HCT116 (cell line): Measurements from ENCODE around the gene ECE1. TPM values are rescaled to one million over a fixed set of nuclear protein-coding genes. Genes with fewer than 3 reads are reported as not detected.
"Not testable (repeated sequence)": the region's sequence is repeated elsewhere in the genome, so short reads cannot be mapped to it uniquely, and the experiment has no call there.

Experiments used
- ATAC-seq: fragments of 200-7000 bp; cut with Tn5 transposase; 2 replicates; pipeline ENCODE4 v1.9.1; 2020; ENCODE audit warnings: mild to moderate bottlenecking, moderate library complexity
- BruUV-seq: library from RNA; stranded (reverse); fragments of 400-500 nt; replicated peaks from 2 replicates; lab custom pipeline; 2021; lab: Mats Ljungman, UMichigan
- CTCF ChIA-PET: fragments of 300-600 bp; sonication (Branson Sonifier 250); formaldehyde crosslinking; loops from one replicate; lab custom pipeline; 2021; ENCODE audit warnings: antibody characterized with exemption; lab: Charles Lee
- POLR2A ChIA-PET: fragments of 300-600, 350-600 bp; sonication (Branson Sonifier 250); formaldehyde crosslinking; loops from one replicate; lab custom pipeline; 2021; ENCODE audit warnings: antibody characterized with exemption; lab: Charles Lee
- RAD21 ChIA-PET, 2 experiments: fragments of 300-600 bp; sonication (Branson Sonifier 250); formaldehyde crosslinking; loops; one replicate each; lab custom pipeline; 2023; ENCODE audit warnings: low total read pairs in 2 of 2; ENCODE audit not compliant: uncharacterized antibody in 2 of 2, unreplicated experiment in 2 of 2, low non-redundant PET in 1 of 2; lab: Charles Lee
- DNase-seq: peaks from one replicate; pipeline ENCODE4 v3.0.0-alpha.2; 2010; ENCODE audit warnings: low read depth, low spot score
- H2AFZ ChIP-seq: fragments of 200-600 bp; shearing (Covaris generic), sonication (generic); 2 replicates; pipeline ENCODE4 v1.6.1; 2017; ENCODE audit warnings: low read depth, mixed run types, mixed read lengths, antibody characterized with exemption, low read length; ENCODE audit not compliant: poor library complexity, severe bottlenecking
- H3K27ac ChIP-seq: 2 replicates; pipeline ENCODE4 v1.5.1; 2012; ENCODE audit warnings: low read depth, low read length
- H3K27me3 ChIP-seq: fragments of 200-600 bp; sonication (generic); 2 replicates; pipeline ENCODE4 v1.6.1; 2016; ENCODE audit warnings: mixed run types, low read length, mixed read lengths; ENCODE audit not compliant: insufficient read depth
- H3K36me3 ChIP-seq, 2 experiments: fragments of 200-500 bp in 1 of 2; fragments of 200-600 bp in 1 of 2; sonication (Bioruptor generic) in 1 of 2; sonication (generic) in 1 of 2; 2 replicates each; pipeline versions ENCODE4 v1.5.1 to v1.6.1; 2014 to 2016; ENCODE audit warnings: low read length in 2 of 2, inconsistent platforms in 1 of 2, mixed read lengths in 1 of 2, mixed run types in 1 of 2; ENCODE audit not compliant: insufficient read depth in 2 of 2, control insufficient read depth in 1 of 2
- H3K4me1 ChIP-seq, 2 experiments: fragments of 200-600 bp in 1 of 2; sonication (generic) in 1 of 2; 2 replicates each; pipeline versions ENCODE4 v1.5.1 to v1.6.1; 2012 to 2017; ENCODE audit warnings: low read length in 2 of 2, inconsistent platforms in 1 of 2, mild to moderate bottlenecking in 1 of 2, mixed read lengths in 1 of 2, mixed run types in 1 of 2, moderate library complexity in 1 of 2; ENCODE audit not compliant: insufficient read depth in 2 of 2, control insufficient read depth in 1 of 2
- H3K4me2 ChIP-seq: fragments of 200-600 bp; sonication (generic); 2 replicates; pipeline ENCODE4 v1.6.1; 2017; ENCODE audit warnings: mixed run types, low read length, mixed read lengths
- H3K4me3 ChIP-seq, 2 experiments: fragments of 200-600 bp in 1 of 2; sonication (generic) in 1 of 2; replicated peaks in 1 of 2; 2 replicates each; pipeline ENCODE4 v1.5.1; 2011 to 2016; ENCODE audit warnings: low read length in 2 of 2, control low read depth in 1 of 2, low read depth in 1 of 2, mild to moderate bottlenecking in 1 of 2, mixed read lengths in 1 of 2, mixed run types in 1 of 2
- H3K79me2 ChIP-seq: fragments of 200-600 bp; sonication (generic); 2 replicates; pipeline ENCODE4 v1.6.1; 2017; ENCODE audit warnings: mild to moderate bottlenecking, mixed run types, low read length, moderate library complexity, mixed read lengths; ENCODE audit not compliant: insufficient read depth
- H3K9ac ChIP-seq: fragments of 200-600 bp; sonication (generic); 2 replicates; pipeline ENCODE4 v1.6.1; 2016; ENCODE audit warnings: low read length, mixed read lengths
- H3K9me2 ChIP-seq: fragments of 200-600 bp; sonication (generic), shearing (Covaris generic); 2 replicates; pipeline ENCODE4 v1.6.1; 2017; ENCODE audit warnings: mixed run types, mild to moderate bottlenecking, moderate library complexity; ENCODE audit not compliant: insufficient read depth
- H3K9me3 ChIP-seq, 2 experiments: fragments of 200-500 bp in 1 of 2; fragments of 200-600 bp in 1 of 2; sonication (Bioruptor generic) in 1 of 2; sonication (generic) in 1 of 2; 2 replicates each; pipeline ENCODE4 v1.6.1; 2014 to 2017; ENCODE audit warnings: low read length in 2 of 2, mixed read lengths in 2 of 2, inconsistent platforms in 1 of 2, low read depth in 1 of 2, mild to moderate bottlenecking in 1 of 2, mixed run types in 1 of 2, moderate library complexity in 1 of 2; ENCODE audit not compliant: control insufficient read depth in 1 of 2, insufficient read depth in 1 of 2
- H4K20me1 ChIP-seq: fragments of 200-600 bp; sonication (generic), shearing (Covaris generic); 2 replicates; pipeline ENCODE4 v1.6.1; 2017; ENCODE audit warnings: mixed run types, mild to moderate bottlenecking, moderate library complexity; ENCODE audit not compliant: insufficient read depth
- CBX3 ChIP-seq: IDR thresholded peaks from 2 replicates; pipeline ENCODE4 v1.6.1; 2012; ENCODE audit warnings: low read depth
- CEBPB ChIP-seq: IDR thresholded peaks from 2 replicates; pipeline ENCODE4 v1.6.1; 2012; ENCODE audit warnings: low read depth
- EGR1 ChIP-seq: IDR thresholded peaks from 2 replicates; pipeline ENCODE4 v1.6.1; 2012; ENCODE audit warnings: low read depth
- EZH2phosphoT487 ChIP-seq: fragments of 200-600 bp; IDR thresholded peaks from 2 replicates; pipeline ENCODE4 v1.6.1; 2018; ENCODE audit warnings: antibody characterized with exemption, borderline replicate concordance
- FOSL1 ChIP-seq: IDR thresholded peaks from 2 replicates; pipeline ENCODE4 v1.6.1; 2012; ENCODE audit warnings: low read depth
- JUND ChIP-seq: IDR thresholded peaks from 2 replicates; pipeline ENCODE4 v1.6.1; 2012
- MAX ChIP-seq: IDR thresholded peaks from 2 replicates; pipeline ENCODE4 v1.6.1; 2012
- POLR2A ChIP-seq: IDR thresholded peaks from 2 replicates; pipeline ENCODE4 v1.7.0; 2011; ENCODE audit warnings: borderline replicate concordance; ENCODE audit not compliant: insufficient read depth, insufficient read length; ENCODE audit errors: extremely low read depth
- RAD21 ChIP-seq: IDR thresholded peaks from 2 replicates; pipeline ENCODE4 v1.6.1; 2012; ENCODE audit warnings: low read depth, mild to moderate bottlenecking
- REST ChIP-seq: IDR thresholded peaks from 2 replicates; pipeline ENCODE4 v1.6.1; 2012; ENCODE audit warnings: low read depth
- SIN3A ChIP-seq: IDR thresholded peaks from 2 replicates; pipeline ENCODE4 v1.6.1; 2012; ENCODE audit warnings: low read depth
- SP1 ChIP-seq: IDR thresholded peaks from 2 replicates; pipeline ENCODE4 v1.6.1; 2012; ENCODE audit warnings: low read depth
- SRF ChIP-seq: IDR thresholded peaks from 2 replicates; pipeline ENCODE4 v1.6.1; 2012; ENCODE audit warnings: low read depth
- YY1 ChIP-seq: IDR thresholded peaks from 2 replicates; pipeline ENCODE4 v1.6.1; 2011; ENCODE audit warnings: low read length, low read depth, moderate library complexity, mild to moderate bottlenecking; ENCODE audit not compliant: insufficient replicate concordance; ENCODE audit errors: extremely low read depth
- ZBTB33 ChIP-seq: IDR thresholded peaks from 2 replicates; pipeline ENCODE4 v1.6.1; 2011; ENCODE audit warnings: mild to moderate bottlenecking, low read length, moderate library complexity; ENCODE audit not compliant: insufficient replicate concordance; ENCODE audit errors: extremely low read depth
- intact Hi-C: fragments of 100-400 bp; cut with micrococcal nuclease; formaldehyde crosslinking; loops from 2 replicates; pipeline ENCODE4 v1.10.0; 2022
- total RNA-seq: library from RNA; stranded (reverse); gene quantifications from one replicate; pipeline ENCODE4 v1.2.1, GENCODE V29; 2021; ENCODE audit not compliant: unreplicated experiment

ECE1 gene
- total RNA-seq, 1 experiment from 2014 or later = 66.8 TPM

- Histone ChIP-seq H3K9me2 (no peaks in the 10 kb centered on the region), H2AFZ (no peak overlapping the region), H3K79me2 (no peaks in the 10 kb centered on the region), H3K4me3 (no peak overlapping the region), H3K9ac (no peak overlapping the region), H3K4me1 (peaks cover 0 to 13% of the 10 kb centered on the region in 2 experiments; a peak in 1 of 4 replicates), H3K9me3 (no peaks in the 10 kb centered on the region), H3K27me3 (no peaks in the 10 kb centered on the region), H3K36me3 (peaks cover 8 to 9% of the 10 kb centered on the region in 2 experiments; a peak in 2 of 4 replicates), H4K20me1 (no peaks in the 10 kb centered on the region), H3K27ac (no peak overlapping the region), H3K4me2 (no peak overlapping the region)
- DNase-seq = no peak
- ChIA-PET CTCF (no interaction called here), POLR2A (no interaction called here), RAD21 (no interaction called here)
- no peak for ATAC-seq
- no TSS peak for BruUV-seq
- TF ChIP-seq MAX (no peak), EZH2phosphoT487 (no peak), CBX3 (no peak), FOSL1 (no peak), RAD21 (no peak), EGR1 (no peak), SP1 (no peak), SIN3A (no peak), SRF (no peak), YY1 (no peak), CEBPB (no peak), POLR2A (no peak), ZBTB33 (no peak), JUND (no peak), REST (no peak)
- intact Hi-C loops = no loop called here
Measured at GRCh38 chr1:21229246-21230000, 60.8 kb downstream of the ECE1 start.

- DNase-seq, H3K9me2 ChIP-seq, H3K4me2 ChIP-seq, CTCF ChIA-PET, H3K36me3 ChIP-seq, H3K79me2 ChIP-seq, H3K9me3 ChIP-seq, H4K20me1 ChIP-seq, ATAC-seq, BruUV-seq, intact Hi-C loops, H3K27ac ChIP-seq, POLR2A ChIA-PET, RAD21 ChIA-PET, H2AFZ ChIP-seq, H3K27me3 ChIP-seq, H3K9ac ChIP-seq, H3K4me3 ChIP-seq: not testable (repeated sequence)
- H3K4me1 ChIP-seq = peaks cover 0 to 13% of the 10 kb centered on the region in 2 experiments; a peak in 1 of 4 replicates
Measured at GRCh38 chr1:21228224-21228623, 62.0 kb downstream of the ECE1 start.
